ENCODE data around the gene TMBIM6.

GRCh38 chr12:49811961-49812401, 70.6 kb downstream of the TMBIM6 start:
- TF ChIP-seq, protein P1, sequence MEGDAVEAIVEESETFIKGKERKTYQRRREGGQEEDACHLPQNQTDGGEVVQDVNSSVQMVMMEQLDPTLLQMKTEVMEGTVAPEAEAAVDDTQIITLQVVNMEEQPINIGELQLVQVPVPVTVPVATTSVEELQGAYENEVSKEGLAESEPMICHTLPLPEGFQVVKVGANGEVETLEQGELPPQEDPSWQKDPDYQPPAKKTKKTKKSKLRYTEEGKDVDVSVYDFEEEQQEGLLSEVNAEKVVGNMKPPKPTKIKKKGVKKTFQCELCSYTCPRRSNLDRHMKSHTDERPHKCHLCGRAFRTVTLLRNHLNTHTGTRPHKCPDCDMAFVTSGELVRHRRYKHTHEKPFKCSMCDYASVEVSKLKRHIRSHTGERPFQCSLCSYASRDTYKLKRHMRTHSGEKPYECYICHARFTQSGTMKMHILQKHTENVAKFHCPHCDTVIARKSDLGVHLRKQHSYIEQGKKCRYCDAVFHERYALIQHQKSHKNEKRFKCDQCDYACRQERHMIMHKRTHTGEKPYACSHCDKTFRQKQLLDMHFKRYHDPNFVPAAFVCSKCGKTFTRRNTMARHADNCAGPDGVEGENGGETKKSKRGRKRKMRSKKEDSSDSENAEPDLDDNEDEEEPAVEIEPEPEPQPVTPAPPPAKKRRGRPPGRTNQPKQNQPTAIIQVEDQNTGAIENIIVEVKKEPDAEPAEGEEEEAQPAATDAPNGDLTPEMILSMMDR (IDR thresholded peaks at IDR 0.05): no peak
- no peak for TF ChIP-seq POLR2A (IDR thresholded peaks at IDR 0.05)
